ENCODE data around the gene DCAF17.
"Not testable (repeated sequence)": the region's sequence is repeated elsewhere in the genome, so short reads cannot be mapped to it uniquely, and the experiment has no call there.

The DCAF17 gene

DNA sequence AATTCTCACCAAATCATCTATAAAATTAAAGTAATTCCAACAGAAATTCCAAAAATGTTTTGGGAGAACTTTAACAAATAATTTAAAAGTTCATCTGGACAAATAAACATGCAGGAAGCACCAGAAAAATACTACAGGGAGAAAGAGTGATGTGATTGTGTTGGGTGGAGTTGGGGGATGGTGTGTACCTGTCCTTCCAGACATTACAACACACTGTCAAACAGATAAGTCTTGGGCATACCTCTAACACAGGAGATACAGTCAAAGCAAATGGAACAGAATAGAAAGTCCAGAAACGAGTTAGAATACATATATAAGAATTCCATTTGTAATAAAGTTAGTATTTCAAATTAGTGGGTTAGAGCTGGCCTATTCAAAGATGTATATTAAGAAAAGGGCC is 22.8 kb upstream of the DCAF17 start:
- DNase-seq = no peak

DNA sequence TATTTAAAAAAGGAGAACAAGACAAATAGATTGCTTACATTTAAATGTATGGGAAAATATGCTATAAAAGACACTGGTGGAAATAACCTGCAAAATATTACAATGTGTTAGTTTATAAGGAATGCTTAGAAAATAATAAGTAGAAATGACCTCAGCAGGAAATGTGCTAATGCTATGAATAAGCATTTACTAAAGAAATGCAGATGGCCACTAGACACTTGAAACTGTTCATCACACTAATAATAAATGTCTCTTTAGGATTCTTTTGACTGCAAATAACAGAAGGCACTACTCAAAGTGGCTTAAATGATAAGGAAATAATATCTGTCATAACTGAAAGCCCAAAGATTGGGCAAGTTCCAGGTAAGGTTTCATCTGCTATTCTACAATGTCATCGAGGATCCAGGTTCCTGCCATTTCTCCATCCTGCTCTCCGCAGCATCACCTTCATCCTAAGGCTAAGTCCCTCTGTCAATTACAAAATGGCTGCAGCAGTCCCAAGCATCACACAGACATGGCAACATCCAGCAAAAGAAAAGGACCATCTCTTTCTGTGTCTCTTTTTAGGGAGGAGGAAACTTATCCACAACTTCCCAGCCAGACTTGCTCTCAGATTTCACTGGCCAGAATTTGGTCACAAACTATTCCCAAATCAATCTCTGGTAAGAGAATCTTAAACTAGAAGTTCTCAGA is 22.1 kb upstream of the DCAF17 start:
- DNase-seq = no peak

- no peak for DNase-seq
These were observed 21.4 kb upstream of the DCAF17 start for GRCh38 chr2:171412571-171413175.

GRCh38 chr2:171414645-171415044 is 19.4 kb upstream of the DCAF17 start:
- not testable (repeated sequence) for DNase-seq

GRCh38 chr2:171416009-171416926 is 17.8 kb upstream of the DCAF17 start:
- DNase-seq = peak in 1 of 2 experiments; percentile 68

- no peak for DNase-seq
These were observed 14.7 kb upstream of the DCAF17 start for GRCh38 chr2:171419333-171419732.

DNA sequence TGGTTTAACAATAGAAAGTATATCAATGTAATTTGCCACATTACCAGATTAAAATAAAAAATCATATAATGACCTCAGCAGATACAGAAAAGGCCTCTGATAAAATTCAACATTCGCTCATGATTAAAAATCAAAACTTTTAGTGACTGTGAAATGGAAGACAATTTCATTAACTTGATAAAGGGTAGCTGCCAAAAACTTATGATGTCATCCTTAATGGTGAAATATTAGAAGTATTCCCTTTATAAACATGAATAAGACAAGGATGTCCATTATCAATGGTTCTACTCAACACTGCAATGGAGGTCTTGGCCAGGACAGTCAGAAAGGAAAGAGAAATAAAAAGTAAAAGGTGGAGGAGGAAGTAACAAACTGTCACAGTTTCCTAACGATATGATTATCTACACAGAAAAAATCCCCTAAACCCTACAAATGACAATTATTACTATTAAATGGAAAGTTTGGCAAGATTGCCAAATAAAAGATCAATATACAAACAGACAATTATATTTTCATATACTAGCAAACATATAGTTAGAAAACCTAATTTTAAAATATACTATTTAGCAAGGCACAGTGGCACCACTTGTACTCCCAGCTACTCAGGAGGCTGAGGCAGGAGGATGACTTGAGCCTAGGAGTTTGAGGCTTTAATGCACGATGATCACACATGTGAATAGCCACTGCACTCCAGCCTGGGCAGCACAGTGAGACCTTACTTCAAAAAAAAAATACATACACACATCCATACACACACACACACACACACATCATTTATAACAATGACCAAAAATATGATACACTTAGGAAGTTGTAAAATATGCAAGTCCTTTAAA is 13.1 kb upstream of the DCAF17 start:
- DNase-seq = no peak

DNA sequence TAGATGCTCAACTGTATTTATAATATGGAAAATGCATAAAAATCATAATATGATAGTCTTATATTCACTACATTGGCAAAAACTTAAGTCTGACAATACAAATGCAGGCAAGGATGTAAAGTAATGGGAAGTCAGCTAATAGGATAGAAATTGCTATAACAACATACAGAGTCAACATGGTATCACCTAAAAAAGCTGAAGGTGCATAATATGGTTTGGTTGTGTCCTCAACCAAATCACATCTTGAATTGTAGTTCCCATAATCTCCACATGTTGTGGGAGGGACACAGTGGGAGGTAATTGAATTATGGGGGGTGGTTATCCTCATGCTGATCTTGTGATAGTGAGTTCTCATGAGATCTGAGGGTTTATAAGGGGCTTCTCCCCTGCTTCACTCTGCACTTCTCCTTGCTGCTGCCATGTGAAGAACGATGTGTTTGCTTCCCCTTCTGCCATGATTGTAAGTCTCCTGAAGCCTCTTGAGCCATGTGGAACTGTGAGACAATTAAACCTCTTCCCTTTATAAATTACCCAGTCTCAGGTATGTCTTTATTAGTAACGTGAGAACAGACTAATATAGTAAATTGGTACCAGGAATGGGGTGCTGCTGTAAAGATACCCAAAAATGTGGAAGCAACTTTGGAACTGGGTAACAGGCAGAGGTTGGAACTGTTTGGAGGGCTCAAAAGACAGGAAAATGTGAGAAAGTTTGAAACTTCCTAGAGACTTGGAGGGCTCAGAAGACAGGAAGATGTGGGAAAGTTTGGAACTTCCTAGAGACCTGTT is 11.1 kb upstream of the DCAF17 start:
- DNase-seq = not testable (repeated sequence)

DNA sequence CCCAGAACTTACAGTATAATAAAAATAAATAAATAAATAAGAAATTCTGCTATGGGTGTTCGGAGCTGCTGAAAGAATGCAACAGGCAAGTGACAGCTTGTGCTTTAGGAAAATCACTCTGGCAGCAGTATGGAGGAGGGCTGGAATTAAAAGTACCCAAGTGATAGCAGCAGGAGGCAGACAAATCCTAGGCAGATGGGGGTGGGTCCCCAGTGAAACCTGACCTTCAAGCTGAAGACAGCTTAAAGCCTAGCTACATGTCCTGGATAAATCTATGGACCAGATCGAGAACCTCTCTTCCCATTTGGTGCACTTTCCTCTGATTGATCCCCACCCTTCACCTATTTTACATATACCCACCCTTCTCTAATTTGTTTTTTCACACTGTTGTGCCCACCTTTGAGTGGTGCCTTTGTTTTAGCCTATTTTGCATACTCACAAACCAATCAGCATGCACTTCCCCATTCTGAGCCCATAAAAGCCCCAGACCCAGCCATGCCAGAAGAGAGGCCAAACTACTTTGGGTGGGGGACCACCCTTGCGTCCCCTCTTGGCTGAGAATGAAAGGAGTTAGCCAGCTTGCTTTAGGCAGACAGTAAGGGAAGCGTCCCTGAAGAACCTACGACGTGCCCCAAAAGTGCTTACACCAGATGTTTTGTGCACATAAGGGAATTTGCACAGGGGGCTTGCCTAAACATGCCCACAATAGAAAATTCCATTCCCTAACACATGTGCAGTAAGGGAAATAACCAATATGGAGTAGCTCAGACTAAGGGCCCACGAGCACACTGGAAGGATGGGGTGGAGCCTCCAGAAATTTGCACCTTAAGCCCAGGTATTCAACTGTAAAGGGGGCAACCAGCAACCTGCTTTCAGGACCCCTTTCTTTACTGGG is 3.3 kb upstream of the DCAF17 start:
- DNase-seq = no peak

- no peak for DNase-seq
These were observed 2.3 kb upstream of the DCAF17 start for GRCh38 chr2:171431677-171432167.

DNA sequence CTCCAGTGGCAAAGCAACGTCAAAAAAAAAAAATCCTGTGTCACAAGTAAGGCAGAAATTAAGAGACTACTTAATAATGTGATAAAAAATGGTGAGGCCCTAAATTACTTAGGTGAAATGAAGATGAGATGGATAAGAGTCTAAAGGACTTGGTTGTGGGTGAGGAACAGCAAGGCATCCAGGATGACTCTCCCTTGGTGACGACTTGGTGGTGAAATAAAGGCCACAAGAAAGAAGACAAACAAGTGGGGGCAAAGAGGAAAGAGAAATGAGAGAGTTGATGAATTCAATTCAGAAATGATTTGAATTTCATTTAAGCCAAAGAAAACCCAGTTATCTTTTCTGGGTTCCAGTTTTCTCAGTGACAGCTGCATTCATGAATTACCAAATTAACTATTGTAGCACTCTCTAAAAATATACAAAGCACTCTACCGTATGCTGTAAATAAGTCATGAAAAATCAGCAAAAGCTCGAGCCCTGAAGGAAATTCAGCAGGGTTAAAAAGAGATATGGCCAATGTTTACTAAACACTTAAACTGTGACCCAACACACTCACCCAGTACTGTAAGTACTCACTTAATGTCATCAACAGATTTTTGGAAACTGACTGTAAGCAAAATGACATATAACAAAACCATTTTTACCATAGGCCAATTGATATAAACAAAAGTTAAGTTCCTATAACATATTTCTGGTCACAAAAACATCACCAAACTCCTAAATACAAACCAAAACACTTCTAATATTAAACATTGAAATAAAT is 1.6 kb upstream of the DCAF17 start:
- no peak for DNase-seq

DNA sequence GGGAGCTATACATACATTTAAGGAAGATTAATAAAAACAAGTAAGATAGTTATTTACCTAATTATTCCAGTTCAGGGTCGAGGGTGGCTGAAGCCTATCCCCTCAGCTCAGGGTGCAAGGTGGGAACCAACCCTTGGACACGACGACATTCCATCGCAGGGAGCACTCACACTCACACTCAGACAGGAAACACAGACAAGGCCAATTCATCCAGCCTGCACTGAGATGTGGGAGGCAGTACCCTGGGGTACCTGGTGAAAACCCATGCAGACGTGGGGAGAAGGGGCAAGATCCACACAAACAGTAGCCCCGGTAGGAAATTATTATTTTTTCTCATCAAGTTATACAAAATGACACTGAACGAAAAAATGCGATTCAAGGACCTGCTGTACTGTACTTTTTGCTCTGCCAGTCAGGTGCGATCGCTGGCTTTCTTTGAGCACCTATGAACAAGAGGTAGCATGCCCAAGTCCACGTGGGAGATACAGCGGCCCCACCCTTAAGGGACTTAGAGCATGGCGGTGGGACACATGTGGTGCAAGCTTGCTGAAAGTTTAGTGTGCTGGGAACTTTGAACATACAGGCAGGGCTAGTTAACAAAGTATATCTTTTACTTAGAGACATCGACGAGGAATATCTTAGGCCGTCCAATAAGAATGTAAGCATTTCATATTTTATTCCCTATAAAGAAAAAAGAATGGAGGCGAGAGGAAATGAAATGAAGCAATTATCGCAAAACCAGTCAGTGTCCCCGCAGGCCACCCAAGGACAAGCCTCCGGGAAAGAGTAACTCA is 860 bp upstream of the DCAF17 start:
- no peak for DNase-seq

- DNase-seq = no peak
These were observed 338 bp upstream of the DCAF17 start, which contains the start of gene METTL8 for GRCh38 chr2:171433763-171434012. METTL8 (minus strand) TSS chr2:171433990; CDS start chr2:171392185, 41,805 bp downstream.

DNA sequence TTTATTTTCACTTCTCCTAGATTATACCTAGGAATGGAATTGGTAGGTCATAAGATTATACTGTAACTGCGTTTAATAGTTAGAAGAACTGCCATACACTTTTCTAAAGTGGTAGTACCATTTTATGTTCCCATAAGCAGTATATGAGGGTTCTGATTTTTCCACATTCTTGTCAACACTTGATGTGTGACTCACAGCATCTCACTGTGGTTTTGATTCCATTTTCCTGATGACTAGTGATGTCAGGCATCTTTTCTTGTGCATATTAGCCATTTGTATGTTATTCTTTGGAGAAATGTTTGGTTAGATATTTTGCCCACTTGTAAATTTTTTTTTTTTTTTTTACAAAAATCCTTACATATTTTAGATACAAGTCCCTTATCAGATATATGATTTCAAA is 2.3 kb downstream of the DCAF17 start:
- DNase-seq = no peak

DNA sequence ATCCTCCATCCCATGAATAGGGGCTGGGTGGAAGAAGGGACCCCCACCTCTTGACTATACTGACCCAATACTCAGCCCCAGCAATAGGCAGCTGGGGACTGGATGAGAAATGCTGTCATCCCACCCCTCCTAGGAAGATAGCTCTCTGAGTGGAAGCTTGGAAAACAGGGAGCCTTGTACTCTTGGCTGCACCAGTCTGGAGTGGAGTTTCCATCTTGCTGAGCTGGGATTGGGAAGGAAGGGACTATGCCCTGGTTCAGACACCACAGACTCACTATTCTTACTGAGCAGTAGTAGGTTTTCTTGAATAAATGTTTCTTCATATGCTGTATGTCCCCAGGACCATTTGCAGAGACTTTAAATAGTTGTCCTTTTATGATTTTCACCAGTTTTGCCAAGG is 7.4 kb downstream of the DCAF17 start:
- DNase-seq = no peak

- no peak for DNase-seq
These were observed 13.6 kb downstream of the DCAF17 start for GRCh38 chr2:171447675-171448074.

DNA sequence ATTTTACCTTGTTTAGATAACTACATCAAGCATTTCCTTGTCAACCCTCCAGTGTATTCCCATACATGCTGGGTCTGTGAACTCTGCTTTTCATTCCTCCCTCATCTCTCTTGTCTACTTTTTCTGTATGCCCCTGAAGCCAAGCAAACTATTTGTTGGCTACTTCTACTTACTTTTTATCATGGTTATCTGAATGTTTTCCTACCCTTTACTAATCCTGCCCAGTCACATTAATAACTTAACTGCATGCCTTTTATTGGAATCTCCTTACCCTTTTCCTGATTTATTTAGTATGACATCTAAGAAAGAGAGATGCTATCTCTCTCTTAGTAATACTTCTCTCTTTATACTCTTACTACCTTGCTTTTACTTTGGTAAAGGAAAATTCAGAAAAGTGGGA is 17.0 kb downstream of the DCAF17 start:
- no peak for DNase-seq

GRCh38 chr2:171452773-171453172 is 18.7 kb downstream of the DCAF17 start:
- DNase-seq = no peak

DNA sequence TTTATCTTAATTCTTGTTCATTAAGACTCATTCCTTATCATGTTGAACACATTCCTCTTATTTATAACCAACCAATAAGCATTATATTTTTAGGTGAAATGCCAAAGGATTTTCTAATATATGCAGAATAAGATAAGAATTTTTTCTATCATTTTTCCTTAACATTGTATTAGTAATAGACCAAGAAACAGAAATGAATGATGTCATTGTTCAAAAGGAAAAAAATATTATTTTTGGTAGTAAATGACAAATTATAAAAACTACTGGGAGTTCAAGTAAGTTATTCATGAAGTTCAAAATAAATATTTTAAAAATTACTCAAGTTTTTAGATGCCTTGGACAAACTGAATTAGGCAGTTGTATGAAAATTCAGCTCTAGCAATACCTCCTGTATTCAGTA is 25.5 kb downstream of the DCAF17 start:
- no peak for DNase-seq
